GM19463 (cell line): ENCODE data around the gene CEACAM1.
"Not testable (repeated sequence)": the region's sequence is repeated elsewhere in the genome, so short reads cannot be mapped to it uniquely, and the experiment has no call there.

ENCODE experiments used
- ATAC-seq: cut with Tn5 transposase; IDR thresholded peaks from one replicate; pipeline ENCODE4 v1.9.1; 2021; ENCODE audit warnings: mild to moderate bottlenecking, moderate library complexity; ENCODE audit not compliant: unreplicated experiment

CEACAM1 gene

GRCh38 chr19:42528354-42529247 lies at the start of gene CEACAM1:
Gene CEACAM1, minus strand, starts transcription at chr19:42528481. Its CDS starts 107 bp downstream, at chr19:42528374.
- no peak for ATAC-seq

- ATAC-seq = no peak
Observed at GRCh38 chr19:42577016-42577415, 48.7 kb upstream of the CEACAM1 start.

- no peak for ATAC-seq
Observed at GRCh38 chr19:42576241-42576640, 48.0 kb upstream of the CEACAM1 start.

- ATAC-seq = no peak
Observed at GRCh38 chr19:42573642-42574041, 45.4 kb upstream of the CEACAM1 start.

DNA sequence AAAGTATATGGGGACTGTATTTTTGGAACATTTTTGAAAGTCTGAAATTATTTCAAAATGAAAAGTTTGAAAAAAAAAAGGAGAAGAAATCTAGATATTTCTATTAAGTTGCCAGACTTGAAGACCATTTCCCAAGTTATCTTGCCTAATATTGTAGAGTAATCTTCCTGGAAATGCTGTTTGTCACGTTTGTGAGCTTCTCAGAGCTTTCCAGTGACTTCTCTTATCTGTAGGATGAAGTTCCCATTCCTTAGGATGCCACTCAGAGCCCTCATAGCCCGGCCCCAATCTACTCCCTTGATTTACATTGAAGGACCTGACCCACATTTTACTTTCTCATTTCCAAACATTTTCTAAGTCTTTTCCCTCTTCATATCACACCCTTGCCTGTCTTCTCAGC lies 42.8 kb upstream of the CEACAM1 start:
- no peak for ATAC-seq

GRCh38 chr19:42569193-42569592 lies 40.9 kb upstream of the CEACAM1 start:
- ATAC-seq = no peak

- ATAC-seq = no peak
Observed at GRCh38 chr19:42568006-42568405, 39.7 kb upstream of the CEACAM1 start.

DNA sequence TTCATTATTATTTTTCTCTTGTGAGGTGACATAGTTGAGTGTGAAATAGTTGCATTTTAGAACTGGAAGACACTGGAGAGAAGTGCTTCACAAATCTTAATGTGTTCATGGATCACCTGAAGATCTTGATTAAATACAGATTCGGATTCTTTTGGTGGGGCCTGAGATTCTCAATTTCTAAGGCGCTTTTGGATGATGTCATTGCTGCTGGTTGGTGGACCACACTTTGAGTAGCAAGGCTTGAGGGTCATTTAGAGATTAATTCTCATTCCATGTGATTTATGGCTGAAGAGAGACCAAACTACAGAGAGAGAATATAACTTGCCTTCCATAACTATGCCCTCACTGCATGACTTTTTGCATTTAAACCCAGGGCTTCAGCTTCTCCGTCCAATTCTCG lies 39.3 kb upstream of the CEACAM1 start:
- ATAC-seq = no peak

DNA sequence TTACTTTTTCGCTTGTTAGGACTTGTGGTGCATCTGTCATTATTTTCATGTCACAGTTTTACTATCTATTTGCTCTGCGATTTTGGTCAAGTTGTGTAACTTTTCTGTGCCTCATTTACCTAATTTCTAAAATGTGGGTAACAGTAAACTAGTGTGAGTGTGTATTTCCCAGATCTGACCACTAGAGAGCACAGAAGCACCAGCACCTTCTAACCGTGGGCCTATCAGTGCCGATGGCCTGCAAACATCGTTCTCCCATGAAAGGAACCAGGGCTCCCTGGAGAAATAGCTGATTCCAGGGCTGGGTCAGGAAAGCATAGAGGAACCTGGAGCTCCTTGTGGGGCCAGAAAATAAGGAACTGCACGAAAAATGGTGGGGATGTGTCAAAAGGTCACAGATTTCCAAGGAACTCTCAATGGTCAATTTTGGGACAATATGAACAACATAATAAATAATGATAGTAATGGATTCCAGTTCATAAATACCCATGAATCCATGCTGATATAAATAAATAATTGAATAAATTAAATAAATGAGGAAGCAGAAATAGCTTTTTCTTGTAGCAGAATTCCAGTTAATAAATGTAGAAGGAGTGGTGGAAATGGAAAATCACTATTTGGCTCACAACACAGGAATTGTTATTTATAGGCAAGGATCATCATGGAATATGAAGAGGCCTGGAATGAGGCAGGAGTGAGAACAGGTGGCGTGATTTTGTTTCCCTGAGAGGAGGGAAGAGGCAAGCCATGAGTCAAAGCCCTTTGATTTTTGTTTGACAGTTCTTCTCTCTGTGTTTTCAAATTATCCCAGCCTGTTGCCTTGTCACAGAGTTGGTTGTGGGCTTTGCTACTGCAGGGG lies 35.3 kb upstream of the CEACAM1 start:
- no peak for ATAC-seq

DNA sequence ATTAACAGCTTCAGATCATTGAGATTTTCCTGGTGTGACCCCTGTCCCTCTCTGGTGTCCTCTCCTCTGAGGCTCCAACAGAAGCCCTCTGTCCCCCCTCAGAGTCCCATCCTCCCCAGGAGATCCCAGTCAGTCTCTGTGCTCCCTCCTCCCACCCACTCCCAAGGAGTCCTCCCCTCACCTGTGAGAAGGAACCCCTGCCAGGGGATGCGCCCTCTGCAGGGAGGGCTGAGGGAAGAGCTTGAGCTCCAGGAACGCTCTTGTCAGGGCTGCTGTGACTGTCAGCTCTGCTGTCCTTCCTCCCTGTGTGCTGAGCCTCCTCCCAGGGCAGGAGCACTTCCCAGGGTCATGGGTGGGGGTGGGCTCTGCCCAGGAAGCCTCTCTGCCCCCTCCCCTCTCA lies 33.2 kb upstream of the CEACAM1 start:
- no peak for ATAC-seq

GRCh38 chr19:42560731-42561130 lies 32.5 kb upstream of the CEACAM1 start:
- no peak for ATAC-seq

- ATAC-seq = no peak
Observed at GRCh38 chr19:42558450-42559150, 30.3 kb upstream of the CEACAM1 start.

GRCh38 chr19:42557386-42557871 lies 29.1 kb upstream of the CEACAM1 start:
- ATAC-seq = not testable (repeated sequence)

DNA sequence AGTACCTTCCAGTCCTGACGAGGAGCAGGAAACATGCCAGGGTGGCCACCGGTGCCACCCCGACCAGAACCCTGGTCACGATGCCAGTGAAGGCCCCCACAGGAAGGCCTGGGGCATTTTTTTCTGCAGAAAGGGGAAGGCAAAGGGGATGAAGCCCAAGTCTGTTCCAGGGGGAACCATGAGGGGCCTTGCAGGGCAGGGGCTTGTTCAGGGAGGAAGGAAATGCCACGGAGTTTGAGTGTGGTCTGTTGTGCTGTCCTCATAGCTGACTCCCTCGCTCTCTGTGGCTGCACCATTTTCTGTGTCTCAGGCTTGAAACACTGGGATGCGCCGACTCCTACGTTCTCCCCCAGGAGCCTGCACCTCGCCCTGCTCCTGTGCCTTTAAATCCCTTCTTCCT lies 27.5 kb upstream of the CEACAM1 start:
- no peak for ATAC-seq

DNA sequence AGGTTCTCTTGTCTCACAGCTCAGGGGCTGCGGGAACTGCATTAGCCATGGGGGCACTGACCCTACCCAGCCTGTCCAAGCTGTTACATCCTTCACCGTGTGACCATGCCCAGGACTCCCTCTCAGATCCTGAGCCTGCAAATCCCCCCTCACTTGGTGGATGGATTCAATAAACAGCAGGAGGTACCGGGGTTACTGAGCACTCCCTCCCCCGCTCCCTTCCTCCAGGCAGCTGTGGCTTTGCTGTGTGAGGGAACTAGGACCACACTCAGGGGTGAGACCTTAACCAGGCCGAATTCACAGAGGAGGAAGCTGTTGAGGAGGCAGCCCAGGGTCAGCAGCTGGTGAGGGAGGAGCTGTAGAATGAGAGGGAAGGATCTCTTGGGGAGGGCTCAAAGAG lies 27.0 kb upstream of the CEACAM1 start:
- ATAC-seq = no peak

GRCh38 chr19:42554046-42554575 lies 25.8 kb upstream of the CEACAM1 start:
- ATAC-seq = no peak

DNA sequence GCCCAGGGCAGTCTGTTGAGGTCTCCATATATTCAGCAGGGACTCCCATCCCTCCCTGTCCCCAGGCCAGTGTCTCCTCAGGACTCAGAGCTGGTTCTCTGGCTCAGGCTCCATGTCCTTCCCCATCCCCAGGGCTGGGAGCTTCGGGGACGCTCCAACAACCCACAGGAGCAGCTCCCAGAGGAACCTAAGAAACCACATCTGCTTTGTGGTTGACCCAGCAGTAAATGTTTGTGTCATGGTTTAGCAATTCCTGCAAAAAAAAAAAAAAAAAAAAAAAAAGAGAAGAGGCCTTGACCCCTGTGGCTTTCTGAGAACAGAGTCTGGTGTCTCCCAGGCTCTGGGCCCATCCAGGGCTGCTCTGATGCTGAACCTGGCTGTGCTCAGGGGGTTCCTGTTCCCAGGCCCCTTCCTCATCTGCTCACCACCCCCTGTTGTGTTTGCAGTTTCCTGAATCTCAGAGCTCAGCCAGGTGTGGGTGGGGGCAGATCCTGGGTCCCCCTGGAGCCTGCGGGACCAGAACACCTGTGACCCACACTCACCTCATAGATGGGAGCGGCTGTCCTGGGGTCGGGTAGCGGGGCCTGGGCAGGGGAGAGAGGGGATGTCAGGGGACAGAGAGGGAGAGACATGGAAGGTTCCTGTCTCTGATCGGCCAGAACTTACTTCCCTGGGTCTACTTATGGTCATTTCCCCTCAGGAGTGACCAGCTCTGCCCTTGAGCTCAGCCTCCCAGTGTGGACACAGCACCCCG lies 25.2 kb upstream of the CEACAM1 start:
- ATAC-seq = no peak

DNA sequence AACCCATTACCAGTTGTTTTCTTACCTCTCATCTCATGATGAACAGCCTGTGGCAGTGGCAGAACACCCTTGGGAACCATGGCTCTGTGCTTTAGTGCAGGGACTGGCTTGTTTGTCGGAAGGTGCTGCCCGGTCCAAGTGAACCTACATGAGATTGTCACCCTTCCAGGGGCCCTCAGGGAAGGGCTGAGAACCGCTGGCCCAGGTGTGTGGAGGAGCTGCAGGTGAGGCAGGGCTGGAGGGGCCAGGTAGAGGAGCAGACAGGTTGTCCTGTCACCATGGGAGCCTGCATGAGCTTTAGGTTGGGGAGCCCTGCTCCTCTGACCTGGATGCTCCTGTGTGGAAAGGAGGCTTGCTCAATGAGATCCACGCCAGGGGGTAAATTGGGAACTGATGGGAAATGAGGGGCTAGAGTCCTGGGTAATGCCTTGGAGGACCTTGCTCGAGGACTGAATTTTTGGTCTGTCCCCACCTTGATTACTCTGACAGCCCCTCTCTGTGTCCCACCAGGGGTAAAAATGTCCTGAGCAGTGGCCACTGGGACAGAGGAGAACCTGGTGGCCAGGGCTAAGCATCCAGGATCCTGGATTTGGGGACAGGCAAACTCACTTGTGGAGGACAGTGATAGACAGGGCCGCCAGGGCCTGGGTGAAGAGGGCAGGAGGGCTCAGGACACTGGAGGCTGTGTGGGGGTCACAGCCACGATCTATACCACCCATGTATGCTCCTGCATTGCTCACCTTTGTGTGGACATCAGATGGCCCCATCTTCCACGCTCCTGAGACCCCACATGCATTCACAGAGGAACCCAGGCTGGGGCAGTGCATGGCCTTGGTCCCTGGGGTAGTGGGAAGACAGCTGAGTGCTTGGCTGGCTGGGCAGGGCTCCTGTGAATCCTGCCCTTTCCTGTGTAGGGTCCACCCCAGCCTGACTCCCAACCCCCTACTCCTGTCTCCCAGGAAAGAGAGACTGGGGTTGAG lies 24.1 kb upstream of the CEACAM1 start:
- no peak for ATAC-seq

- not testable (repeated sequence) for ATAC-seq
Observed at GRCh38 chr19:42550521-42550920, 22.2 kb upstream of the CEACAM1 start.
